Gastroesophageal sphincter (tissue), 4 donors: ENCODE measurements around the gene LRP1B. TPM values are rescaled to one million over a fixed set of nuclear protein-coding genes. Genes with fewer than 3 reads are reported as not detected.

Experiments
- ATAC-seq: fragments of 150-250 bp; one replicate; pipeline ENCODE4 v1.9.1; 2016; ENCODE audit warnings: mild to moderate bottlenecking, moderate library complexity
- H3K27ac ChIP-seq, 4 donors: fragments of 200-600 bp; sonication (generic) in 3 of 4; 1 replicate in 3 of 4; 2 replicates in 1 of 4; pipeline ENCODE4 v1.5.1; 2016 to 2019
- H3K27me3 ChIP-seq: fragments of 200-600 bp; sonication (generic); one replicate; pipeline ENCODE4 v1.5.1; 2019
- H3K36me3 ChIP-seq, 2 donors: fragments of 200-600 bp; sonication (generic); one replicate each; pipeline ENCODE4 v1.5.1; 2019; ENCODE audit warnings: control low read depth in 1 of 2
- H3K4me1 ChIP-seq, 3 donors: fragments of 200-600 bp; sonication (generic); 1 replicate in 2 of 3; 2 replicates in 1 of 3; pipeline ENCODE4 v1.5.1; 2016 to 2019; ENCODE audit warnings: control low read depth in 2 of 3
- H3K4me3 ChIP-seq, 2 donors: fragments of 200-600 bp; sonication (generic); one replicate each; pipeline ENCODE4 v1.5.1; 2019; ENCODE audit warnings: mild to moderate bottlenecking in 1 of 2, moderate library complexity in 1 of 2
- H3K9me3 ChIP-seq, 3 donors: fragments of 200-600 bp; sonication (generic); one replicate each; pipeline ENCODE4 v1.5.1; 2017 to 2019; ENCODE audit warnings: control low read depth in 2 of 3
- EP300 ChIP-seq: sonication (generic); formaldehyde crosslinking; IDR thresholded peaks from one replicate; pipeline ENCODE4 v1.6.1; 2017; ENCODE audit warnings: antibody characterized with exemption, mild to moderate bottlenecking
- POLR2A ChIP-seq, 2 donors: fragments of 450-650 bp; IDR thresholded peaks; one replicate each; pipeline ENCODE4 v1.6.1; 2017; ENCODE audit warnings: antibody characterized with exemption in 2 of 2, mild to moderate bottlenecking in 2 of 2, moderate library complexity in 1 of 2
- POLR2AphosphoS5 ChIP-seq: sonication (generic); formaldehyde crosslinking; IDR thresholded peaks from one replicate; pipeline ENCODE4 v1.6.1; 2017; ENCODE audit warnings: antibody characterized with exemption
- WGBS, 2 donors: methylation state at CpG; one replicate each; pipeline ENCODE4 v1.1.5; 2018; ENCODE audit warnings: low coverage in 1 of 2; 5-methylcytosine and 5-hydroxymethylcytosine counted together
- total RNA-seq, 4 donors: library from RNA; depleted of rRNA; stranded (reverse); fragments of >200 nt; gene quantifications; one replicate each; pipeline ENCODE4 v1.1.0, GENCODE V29; 2016
- TF ChIP-seq, protein P1 (sequence below), 4 experiments: fragments of 200-600 bp in 2 of 4; fragments of 450-650 bp in 2 of 4; sonication (generic) in 1 of 4; IDR thresholded peaks; one replicate each; pipeline ENCODE4 v1.5.1; 2017 to 2019; ENCODE audit warnings: antibody characterized with exemption in 4 of 4, mild to moderate bottlenecking in 2 of 4, moderate library complexity in 2 of 4

Gene LRP1B
- total RNA-seq, 4 donors from 2014 or later: 0.27 to 20.7 (median 3.2) TPM

DNA sequence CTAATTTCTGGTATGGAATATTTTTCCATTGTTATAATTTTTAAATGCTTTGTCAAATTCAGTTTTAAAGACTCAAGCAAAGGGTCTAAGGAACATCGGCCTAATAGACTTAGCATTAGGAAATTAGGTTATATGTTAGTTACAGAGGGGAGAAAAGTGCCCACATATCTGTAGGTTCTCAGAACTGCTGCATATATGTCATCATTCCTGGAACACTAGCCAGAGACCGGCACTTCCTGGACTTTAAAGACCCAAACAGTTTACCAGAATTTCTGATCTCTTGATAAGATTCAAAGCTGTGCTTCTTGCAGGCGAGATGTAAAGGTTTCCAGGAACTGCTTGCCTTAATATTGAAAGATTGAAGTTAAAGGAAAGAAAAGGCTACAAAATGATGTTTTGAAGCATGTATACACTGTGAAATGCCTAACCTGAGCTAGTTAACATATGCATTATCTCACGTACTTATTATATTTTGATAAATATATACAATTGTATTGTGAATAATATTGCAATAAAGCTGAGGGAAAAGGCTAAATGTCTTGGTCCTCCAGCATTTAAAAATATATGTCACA is 993.6 kb downstream of the LRP1B start:
- Histone ChIP-seq H3K27ac (no peak overlapping the region), H3K9me3 (no peaks in the 10 kb centered on the region), H3K27me3 (no peaks in the 10 kb centered on the region), H3K4me3 (no peak overlapping the region), H3K4me1 (no peaks in the 10 kb centered on the region), H3K36me3 (no peaks in the 10 kb centered on the region)
- no peak for ATAC-seq
- WGBS, 2 donors: 38 to 59% methylated on average over 4 of the region's 4 CpGs
- TF ChIP-seq POLR2AphosphoS5 (no peak), POLR2A (IDR thresholded peaks at IDR 0.05) (no peak), EP300 (no peak)
- TF ChIP-seq, protein P1, sequence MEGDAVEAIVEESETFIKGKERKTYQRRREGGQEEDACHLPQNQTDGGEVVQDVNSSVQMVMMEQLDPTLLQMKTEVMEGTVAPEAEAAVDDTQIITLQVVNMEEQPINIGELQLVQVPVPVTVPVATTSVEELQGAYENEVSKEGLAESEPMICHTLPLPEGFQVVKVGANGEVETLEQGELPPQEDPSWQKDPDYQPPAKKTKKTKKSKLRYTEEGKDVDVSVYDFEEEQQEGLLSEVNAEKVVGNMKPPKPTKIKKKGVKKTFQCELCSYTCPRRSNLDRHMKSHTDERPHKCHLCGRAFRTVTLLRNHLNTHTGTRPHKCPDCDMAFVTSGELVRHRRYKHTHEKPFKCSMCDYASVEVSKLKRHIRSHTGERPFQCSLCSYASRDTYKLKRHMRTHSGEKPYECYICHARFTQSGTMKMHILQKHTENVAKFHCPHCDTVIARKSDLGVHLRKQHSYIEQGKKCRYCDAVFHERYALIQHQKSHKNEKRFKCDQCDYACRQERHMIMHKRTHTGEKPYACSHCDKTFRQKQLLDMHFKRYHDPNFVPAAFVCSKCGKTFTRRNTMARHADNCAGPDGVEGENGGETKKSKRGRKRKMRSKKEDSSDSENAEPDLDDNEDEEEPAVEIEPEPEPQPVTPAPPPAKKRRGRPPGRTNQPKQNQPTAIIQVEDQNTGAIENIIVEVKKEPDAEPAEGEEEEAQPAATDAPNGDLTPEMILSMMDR (IDR thresholded peaks at IDR 0.05): no peak

DNA sequence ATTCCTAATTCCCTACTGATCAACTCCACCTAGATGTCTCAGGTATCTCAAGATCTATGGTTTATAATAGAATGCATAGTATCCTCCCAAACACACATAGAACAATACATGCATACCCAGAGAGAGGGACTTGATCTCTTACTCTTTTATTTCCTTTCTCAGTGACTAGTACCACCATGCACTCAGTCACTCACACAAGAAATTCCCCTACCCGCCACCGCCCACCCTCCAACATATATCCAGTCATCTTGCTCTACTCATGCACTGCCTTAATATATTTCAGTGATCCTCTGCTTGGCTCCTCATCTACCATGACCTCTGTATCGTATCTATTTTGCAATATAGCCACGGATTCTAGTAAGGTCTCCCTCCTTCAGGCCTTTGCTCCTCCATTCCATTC is 996.9 kb downstream of the LRP1B start:
- H3K9me3 ChIP-seq: no peaks in the 10 kb centered on the region
- no peaks in the 10 kb centered on the region for H3K36me3 ChIP-seq
- H3K27me3 ChIP-seq: no peaks in the 10 kb centered on the region
- H3K4me3 ChIP-seq: no peak overlapping the region
- WGBS, 2 donors: 76 to 96% methylated on average over 4 of the region's 4 CpGs
- ATAC-seq: no peak
- TF ChIP-seq EP300 (no peak), POLR2A (IDR thresholded peaks at IDR 0.05) (no peak), POLR2AphosphoS5 (no peak)
- TF ChIP-seq, protein P1 (IDR thresholded peaks at IDR 0.05): no peak
- H3K27ac ChIP-seq: no peak overlapping the region
- no peaks in the 10 kb centered on the region for H3K4me1 ChIP-seq

DNA sequence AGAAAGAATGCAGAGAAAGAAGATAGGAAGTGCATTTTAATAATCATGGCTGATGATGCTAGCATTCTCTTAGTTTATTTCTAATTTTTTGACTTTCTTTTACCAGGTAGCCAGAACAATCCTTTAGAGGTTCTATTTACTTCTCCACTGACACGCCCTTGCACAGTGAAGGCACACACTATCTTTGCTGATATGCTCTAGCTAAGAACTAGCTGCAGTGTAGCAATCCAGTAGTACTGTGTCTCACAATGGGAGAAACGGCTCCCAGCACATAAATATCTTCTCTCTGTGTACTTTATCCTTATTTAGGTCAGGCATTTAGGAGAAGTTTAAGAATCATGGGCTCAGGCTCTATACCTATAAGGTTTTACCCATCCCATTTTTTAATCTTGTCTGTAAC is 1005.4 kb downstream of the LRP1B start:
- no peaks in the 10 kb centered on the region for H3K36me3 ChIP-seq
- H3K27ac ChIP-seq: no peak overlapping the region
- WGBS, 2 donors: 17 to 43% methylated on average over 1 to 2 of the region's 2 CpGs
- ATAC-seq: no peak
- no peak overlapping the region for H3K4me3 ChIP-seq
- H3K9me3 ChIP-seq: no peaks in the 10 kb centered on the region
- H3K27me3 ChIP-seq: no peaks in the 10 kb centered on the region
- H3K4me1 ChIP-seq: no peaks in the 10 kb centered on the region
- no peak for TF ChIP-seq POLR2A (IDR thresholded peaks at IDR 0.05)
- TF ChIP-seq EP300: no peak
- no peak for TF ChIP-seq POLR2AphosphoS5
- TF ChIP-seq, protein P1 (IDR thresholded peaks at IDR 0.05): no peak

DNA sequence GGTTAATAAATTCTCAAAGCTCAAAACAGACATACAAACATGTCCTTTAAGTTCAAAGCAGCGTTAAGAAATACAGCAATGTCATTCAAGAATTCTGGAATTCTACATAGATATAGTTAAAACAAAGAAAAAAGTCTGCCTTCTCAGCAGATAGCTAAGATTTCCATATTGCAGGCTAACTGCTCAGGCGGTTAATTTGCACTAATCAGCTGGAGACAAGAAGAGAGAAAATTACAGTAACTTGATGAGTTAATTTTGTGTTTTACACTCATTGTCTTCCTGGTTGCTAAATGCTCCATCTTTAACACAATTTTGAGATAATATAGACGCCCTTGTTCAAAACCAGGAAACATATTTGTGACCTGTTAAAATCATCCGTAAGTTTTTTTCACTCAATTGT is 1012.0 kb downstream of the LRP1B start:
- TF ChIP-seq EP300: no peak
- no peak for TF ChIP-seq POLR2AphosphoS5
- TF ChIP-seq, protein P1 (IDR thresholded peaks at IDR 0.05): no peak
- TF ChIP-seq POLR2A (IDR thresholded peaks at IDR 0.05): no peak
- Histone ChIP-seq H3K27me3 (no peaks in the 10 kb centered on the region), H3K36me3 (no peaks in the 10 kb centered on the region), H3K4me3 (no peak overlapping the region), H3K9me3 (no peaks in the 10 kb centered on the region), H3K27ac (no peak overlapping the region), H3K4me1 (no peaks in the 10 kb centered on the region)
- no peak for ATAC-seq
- 81 to 85% methylated on average over 4 of the region's 4 CpGs for WGBS, 2 donors

DNA sequence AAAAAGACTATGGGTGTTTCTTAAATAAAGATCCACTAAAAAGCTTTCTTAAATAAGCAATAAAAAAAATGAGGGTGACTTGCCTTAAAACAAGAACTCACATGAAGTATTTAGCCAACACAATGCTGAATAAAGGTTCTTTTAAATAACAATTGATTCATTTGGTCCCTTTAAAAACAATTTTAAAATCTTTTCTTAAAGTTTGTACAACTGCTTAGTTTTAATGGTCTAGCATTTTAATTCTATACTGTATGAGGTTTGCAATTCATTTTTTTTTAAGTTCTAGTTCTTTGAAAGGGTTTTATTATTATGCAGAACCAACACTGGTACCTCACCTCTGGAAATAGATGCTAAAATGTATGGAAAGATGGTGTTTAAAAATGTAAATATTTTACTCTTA is 1017.5 kb downstream of the LRP1B start:
- H3K4me1 ChIP-seq: no peaks in the 10 kb centered on the region
- TF ChIP-seq, protein P1 (IDR thresholded peaks at IDR 0.05): no peak
- TF ChIP-seq EP300: no peak
- TF ChIP-seq POLR2A (IDR thresholded peaks at IDR 0.05): no peak
- TF ChIP-seq POLR2AphosphoS5: no peak
- H3K4me3 ChIP-seq: no peak overlapping the region
- no peak overlapping the region for H3K27ac ChIP-seq
- H3K27me3 ChIP-seq: no peaks in the 10 kb centered on the region
- no peaks in the 10 kb centered on the region for H3K36me3 ChIP-seq
- ATAC-seq: no peak
- no peaks in the 10 kb centered on the region for H3K9me3 ChIP-seq
